Mammary epithelial cell (primary cell): ENCODE results near the gene SH3GL1.

Experiments used
- CTCF ChIP-seq, 2 donors: IDR thresholded peaks in 1 of 2; conservative IDR thresholded peaks in 1 of 2; 2 replicates each; pipeline ENCODE4 v1.5.1; 2011 to 2012; ENCODE audit warnings: inconsistent platforms in 2 of 2, low read length in 2 of 2, mild to moderate bottlenecking in 2 of 2, control low read depth in 1 of 2, low read depth in 1 of 2; ENCODE audit not compliant: insufficient read depth in 1 of 2; ENCODE audit errors: extremely low read depth in 1 of 2
- EZH2 ChIP-seq: IDR thresholded peaks from 2 replicates; pipeline ENCODE4 v1.6.1; 2012; ENCODE audit warnings: low read length, inconsistent platforms, borderline replicate concordance

- TF ChIP-seq EZH2 (no peak), CTCF (conservative IDR thresholded peaks at IDR 0.05 in 1 of 2, IDR thresholded peaks at IDR 0.05 in 1 of 2; ENCODE audit: extremely low read depth in 1 of 2, insufficient read depth in 1 of 2, low read depth in 1 of 2, low read length in 2 of 2) (no peak)
These were observed 11.3 kb downstream of the SH3GL1 start for GRCh38 chr19:4389064-4389375.
